ENCODE measurements around the gene DOK3.
"Not testable (repeated sequence)": the region's sequence is repeated elsewhere in the genome, so short reads cannot be mapped to it uniquely, and the experiment has no call there.

Gene DOK3

GRCh38 chr5:177536386-177536785, 26.8 kb upstream of the DOK3 start:
- no peak for DNase-seq (ENCODE audit: low read depth in 2 of 2, low spot score in 1 of 2)

GRCh38 chr5:177535125-177535524, 25.5 kb upstream of the DOK3 start:
- DNase-seq (ENCODE audit: low read depth in 2 of 2, low spot score in 1 of 2), result no peak

GRCh38 chr5:177534433-177534832, 24.8 kb upstream of the DOK3 start:
- DNase-seq (ENCODE audit: low read depth in 2 of 2, low spot score in 1 of 2), result not testable (repeated sequence)

- DNase-seq (ENCODE audit: low read depth in 2 of 2, low spot score in 1 of 2), result no peak
Measured at GRCh38 chr5:177531209-177531940, 21.7 kb upstream of the DOK3 start.

GRCh38 chr5:177530638-177531037, 21.0 kb upstream of the DOK3 start:
- DNase-seq (ENCODE audit: low read depth in 2 of 2, low spot score in 1 of 2), result no peak

- DNase-seq (ENCODE audit: low read depth in 2 of 2, low spot score in 1 of 2), result no peak
Measured at GRCh38 chr5:177529247-177530203, 19.9 kb upstream of the DOK3 start.

- no peak for DNase-seq (ENCODE audit: low read depth in 2 of 2, low spot score in 1 of 2)
Measured at GRCh38 chr5:177528631-177529030, 19.0 kb upstream of the DOK3 start.

GRCh38 chr5:177527595-177527994, 18.0 kb upstream of the DOK3 start:
- no peak for DNase-seq (ENCODE audit: low read depth in 2 of 2, low spot score in 1 of 2)

GRCh38 chr5:177526791-177527190, 17.2 kb upstream of the DOK3 start:
- no peak for DNase-seq (ENCODE audit: low read depth in 2 of 2, low spot score in 1 of 2)

GRCh38 chr5:177526191-177526590, 16.6 kb upstream of the DOK3 start:
- DNase-seq (ENCODE audit: low read depth in 2 of 2, low spot score in 1 of 2), result no peak

GRCh38 chr5:177524941-177525655, 15.5 kb upstream of the DOK3 start:
- no peak for DNase-seq (ENCODE audit: low read depth in 2 of 2, low spot score in 1 of 2)

GRCh38 chr5:177524539-177524900, 14.9 kb upstream of the DOK3 start:
- DNase-seq (ENCODE audit: low read depth in 2 of 2, low spot score in 1 of 2), result no peak

GRCh38 chr5:177523711-177524538, 14.3 kb upstream of the DOK3 start:
- DNase-seq (ENCODE audit: low read depth in 2 of 2, low spot score in 1 of 2), result no peak

GRCh38 chr5:177520916-177521513, 11.4 kb upstream of the DOK3 start:
- DNase-seq (ENCODE audit: low read depth in 2 of 2, low spot score in 1 of 2), result no peak

GRCh38 chr5:177520271-177520670, 10.6 kb upstream of the DOK3 start:
- no peak for DNase-seq (ENCODE audit: low read depth in 2 of 2, low spot score in 1 of 2)

GRCh38 chr5:177519463-177520235, 10.0 kb upstream of the DOK3 start:
- no peak for DNase-seq (ENCODE audit: low read depth in 2 of 2, low spot score in 1 of 2)

GRCh38 chr5:177516601-177517568, 7.3 kb upstream of the DOK3 start, which contains the start of gene DDX41:
TSS of gene DDX41 (minus strand) at chr5:177516961. CDS start at chr5:177516945, 16 bp downstream.
- peak; percentile 83 to 91 for DNase-seq (ENCODE audit: low read depth in 2 of 2, low spot score in 1 of 2)

- no peak for DNase-seq (ENCODE audit: low read depth in 2 of 2, low spot score in 1 of 2)
Measured at GRCh38 chr5:177515580-177515979, 6.0 kb upstream of the DOK3 start.
